Measurements from ENCODE around the gene SLC25A33. TPM values are rescaled to one million over a fixed set of nuclear protein-coding genes. Genes with fewer than 3 reads are reported as not detected.

SLC25A33 gene
- polyA plus RNA-seq, 1 donor (not counting 4 experiments of a cell fraction or from before 2014, with no cell fraction given): 4.5 TPM

DNA sequence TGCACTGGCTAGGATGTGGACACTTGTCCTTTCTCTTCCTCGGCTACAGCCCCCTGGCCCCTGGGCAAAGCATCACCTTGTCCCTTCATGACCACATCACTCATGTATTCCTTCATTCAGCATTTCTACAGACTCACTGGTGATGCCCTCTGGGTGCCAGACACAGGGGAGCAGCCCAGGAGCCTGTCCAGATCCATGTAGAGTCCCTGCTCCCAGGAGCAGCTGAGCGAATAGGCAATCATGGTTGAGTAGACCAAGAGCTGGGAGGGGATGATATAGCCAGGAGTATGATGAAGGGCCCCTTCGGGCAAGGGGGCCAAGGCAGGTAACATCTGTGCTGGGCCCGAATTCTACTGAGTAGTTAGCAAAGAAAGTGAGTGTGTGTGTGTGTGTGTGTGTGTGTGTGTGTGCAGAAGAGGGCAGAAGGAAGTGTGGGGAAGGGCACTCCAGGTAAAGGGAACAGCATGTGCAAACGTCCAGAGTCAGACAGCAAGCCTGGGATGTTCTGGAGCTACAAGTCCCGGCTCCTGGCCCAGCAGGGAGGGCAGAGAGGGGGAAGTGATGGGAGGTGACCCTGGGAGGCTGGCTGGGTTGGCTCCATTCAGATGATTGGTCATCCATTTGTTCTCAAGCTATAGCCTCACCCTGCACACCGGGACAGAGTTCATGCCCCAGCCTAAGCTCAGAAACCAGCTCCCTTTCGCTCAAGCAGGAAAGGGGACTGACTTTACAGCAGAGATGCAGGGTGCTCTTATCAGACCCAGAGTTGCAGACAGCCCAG lies 91.3 kb downstream of the SLC25A33 start:
- TF ChIP-seq EZH2 (IDR thresholded peaks at IDR 0.05; ENCODE audit: low read length): no peak
- TF ChIP-seq, protein P1, sequence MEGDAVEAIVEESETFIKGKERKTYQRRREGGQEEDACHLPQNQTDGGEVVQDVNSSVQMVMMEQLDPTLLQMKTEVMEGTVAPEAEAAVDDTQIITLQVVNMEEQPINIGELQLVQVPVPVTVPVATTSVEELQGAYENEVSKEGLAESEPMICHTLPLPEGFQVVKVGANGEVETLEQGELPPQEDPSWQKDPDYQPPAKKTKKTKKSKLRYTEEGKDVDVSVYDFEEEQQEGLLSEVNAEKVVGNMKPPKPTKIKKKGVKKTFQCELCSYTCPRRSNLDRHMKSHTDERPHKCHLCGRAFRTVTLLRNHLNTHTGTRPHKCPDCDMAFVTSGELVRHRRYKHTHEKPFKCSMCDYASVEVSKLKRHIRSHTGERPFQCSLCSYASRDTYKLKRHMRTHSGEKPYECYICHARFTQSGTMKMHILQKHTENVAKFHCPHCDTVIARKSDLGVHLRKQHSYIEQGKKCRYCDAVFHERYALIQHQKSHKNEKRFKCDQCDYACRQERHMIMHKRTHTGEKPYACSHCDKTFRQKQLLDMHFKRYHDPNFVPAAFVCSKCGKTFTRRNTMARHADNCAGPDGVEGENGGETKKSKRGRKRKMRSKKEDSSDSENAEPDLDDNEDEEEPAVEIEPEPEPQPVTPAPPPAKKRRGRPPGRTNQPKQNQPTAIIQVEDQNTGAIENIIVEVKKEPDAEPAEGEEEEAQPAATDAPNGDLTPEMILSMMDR (optimal IDR thresholded peaks at IDR 0.05 in 1 of 3, IDR thresholded peaks at IDR 0.05 in 1 of 3, conservative IDR thresholded peaks at IDR 0.05 in 1 of 3; ENCODE audit: extremely low read depth in 1 of 3, insufficient read depth in 2 of 3, low read length in 3 of 3): no peak
- H2AFZ ChIP-seq (ENCODE audit: control insufficient read depth, low read length): no peak overlapping the region

DNA sequence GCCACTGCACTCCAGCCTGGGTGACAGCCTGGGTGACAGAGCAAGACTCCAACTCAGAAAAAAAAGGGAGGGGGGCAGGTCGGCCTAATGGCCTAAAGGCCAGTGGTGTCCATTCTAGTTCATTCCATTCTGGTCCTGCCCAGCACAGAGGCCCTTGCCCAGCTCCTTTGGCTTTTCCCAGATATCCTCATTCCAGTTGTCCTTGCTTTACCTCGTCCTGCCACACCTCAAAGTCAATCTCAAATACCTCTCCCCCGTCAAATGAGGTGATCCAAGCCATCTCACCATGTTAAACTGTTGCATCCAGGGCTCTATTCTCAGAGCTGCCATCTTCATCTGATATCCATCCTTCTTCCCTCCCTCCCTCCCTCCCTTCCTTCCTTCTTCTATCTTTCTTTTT lies 92.3 kb downstream of the SLC25A33 start:
- Histone ChIP-seq H3K9me1 (ENCODE audit: control insufficient read depth, extremely low read depth, insufficient read depth, low read length) (no peaks in the 10 kb centered on the region), H3K4me3 (ENCODE audit: control insufficient read depth in 2 of 3, extremely low read depth in 1 of 3, insufficient read depth in 2 of 3, low read depth in 1 of 3, low read length in 3 of 3) (no peak overlapping the region), H3K79me2 (ENCODE audit: control insufficient read depth, insufficient read depth, low read length) (no peaks in the 10 kb centered on the region), H3K9me3 (ENCODE audit: control insufficient read depth, low read depth, low read length) (no peaks in the 10 kb centered on the region), H3K4me1 (ENCODE audit: control insufficient read depth, extremely low read depth, insufficient read depth, low read length) (peaks cover 5% of the 10 kb centered on the region), H3K36me3 (ENCODE audit: control insufficient read depth in 2 of 2, extremely low read depth in 1 of 2, insufficient read depth in 2 of 2, low read length in 2 of 2) (no peaks in the 10 kb centered on the region), H2AFZ (ENCODE audit: control insufficient read depth, low read length) (no peak overlapping the region), H3K27ac (ENCODE audit: control insufficient read depth, insufficient read depth, low read length) (no peak overlapping the region), H4K20me1 (ENCODE audit: control insufficient read depth, extremely low read depth, insufficient read depth, low read length) (no peaks in the 10 kb centered on the region), H3K4me2 (ENCODE audit: control insufficient read depth, extremely low read depth, insufficient read depth, low read depth, low read length) (no peak overlapping the region), H3K27me3 (ENCODE audit: control insufficient read depth, extremely low read depth, insufficient read depth, low read length) (peaks cover 5% of the 10 kb centered on the region), H3K9ac (ENCODE audit: control insufficient read depth, extremely low read depth, insufficient read depth, low read length) (no peak overlapping the region)
- no peak for DNase-seq (ENCODE audit: low read depth, low spot score)
- dilution Hi-C loops (cut with MboI; ENCODE audit: extremely low pct_ligation_motif_present, low sequenced_read_pairs): no loop called here
- FAIRE-seq: no peak
- TF ChIP-seq EZH2 (IDR thresholded peaks at IDR 0.05; ENCODE audit: low read length): no peak
- TF ChIP-seq, protein P1 (optimal IDR thresholded peaks at IDR 0.05 in 1 of 3, IDR thresholded peaks at IDR 0.05 in 1 of 3, conservative IDR thresholded peaks at IDR 0.05 in 1 of 3; ENCODE audit: extremely low read depth in 1 of 3, insufficient read depth in 2 of 3, low read length in 3 of 3): no peak

More for the DNA sequence above, 91.3 kb downstream of the SLC25A33 start:
- H3K9ac ChIP-seq (ENCODE audit: control insufficient read depth, extremely low read depth, insufficient read depth, low read length): no peak overlapping the region
- H4K20me1 ChIP-seq (ENCODE audit: control insufficient read depth, extremely low read depth, insufficient read depth, low read length): no peaks in the 10 kb centered on the region
- H3K79me2 ChIP-seq (ENCODE audit: control insufficient read depth, insufficient read depth, low read length): no peaks in the 10 kb centered on the region
- H3K27ac ChIP-seq (ENCODE audit: control insufficient read depth, insufficient read depth, low read length): no peak overlapping the region
- DNase-seq (ENCODE audit: low read depth, low spot score) (no peak), FAIRE-seq (no peak)
- dilution Hi-C loops (cut with MboI; ENCODE audit: extremely low pct_ligation_motif_present, low sequenced_read_pairs): no loop called here
- no peaks in the 10 kb centered on the region for H3K9me1 ChIP-seq (ENCODE audit: control insufficient read depth, extremely low read depth, insufficient read depth, low read length)
- H3K4me1 ChIP-seq (ENCODE audit: control insufficient read depth, extremely low read depth, insufficient read depth, low read length): peaks cover 11% of the 10 kb centered on the region
- peaks cover 5% of the 10 kb centered on the region for H3K27me3 ChIP-seq (ENCODE audit: control insufficient read depth, extremely low read depth, insufficient read depth, low read length)
- H3K4me2 ChIP-seq (ENCODE audit: control insufficient read depth, extremely low read depth, insufficient read depth, low read depth, low read length): no peak overlapping the region
- H3K36me3 ChIP-seq (ENCODE audit: control insufficient read depth in 2 of 2, extremely low read depth in 1 of 2, insufficient read depth in 2 of 2, low read length in 2 of 2): no peaks in the 10 kb centered on the region
- H3K9me3 ChIP-seq (ENCODE audit: control insufficient read depth, low read depth, low read length): no peaks in the 10 kb centered on the region
- no peak overlapping the region for H3K4me3 ChIP-seq (ENCODE audit: control insufficient read depth in 2 of 3, extremely low read depth in 1 of 3, insufficient read depth in 2 of 3, low read depth in 1 of 3, low read length in 3 of 3)
